D341Med (cell line): ENCODE measurements around the gene HEPH.
"Not testable (repeated sequence)": the region's sequence is repeated elsewhere in the genome, so short reads cannot be mapped to it uniquely, and the experiment has no call there.

ENCODE experiments used
- DNase-seq: peaks from one replicate; pipeline ENCODE4 v3.0.0; 2012; ENCODE audit warnings: low spot score

The HEPH gene

GRCh38 chrX:66163849-66164411 lies at the start of gene HEPH:
Gene HEPH (plus strand): TSS chrX:66164247. CDS start chrX:66170571, 6,324 bp downstream.
- DNase-seq = no peak

GRCh38 chrX:66118722-66119121 lies 45.3 kb upstream of the HEPH start:
- DNase-seq = not testable (repeated sequence)

- not testable (repeated sequence) for DNase-seq
These were observed 42.7 kb upstream of the HEPH start for GRCh38 chrX:66121354-66121753.

- DNase-seq = no peak
These were observed 37.4 kb upstream of the HEPH start for GRCh38 chrX:66126662-66127061.

GRCh38 chrX:66130469-66130868 lies 33.6 kb upstream of the HEPH start:
- DNase-seq = no peak

GRCh38 chrX:66135284-66135683 lies 28.8 kb upstream of the HEPH start:
- not testable (repeated sequence) for DNase-seq

GRCh38 chrX:66142351-66142750 lies 21.7 kb upstream of the HEPH start:
- DNase-seq = no peak

- DNase-seq = no peak
These were observed 19.8 kb upstream of the HEPH start for GRCh38 chrX:66144258-66144657.

- DNase-seq = no peak
These were observed 14.5 kb upstream of the HEPH start for GRCh38 chrX:66149519-66149918.

GRCh38 chrX:66150163-66150562 lies 13.9 kb upstream of the HEPH start:
- no peak for DNase-seq

- DNase-seq = no peak
These were observed 1.7 kb upstream of the HEPH start for GRCh38 chrX:66162331-66162822.

GRCh38 chrX:66163447-66163846 lies 600 bp upstream of the HEPH start:
- DNase-seq = no peak

GRCh38 chrX:66164470-66164869 lies 423 bp downstream of the HEPH start:
- no peak for DNase-seq

GRCh38 chrX:66164931-66165330 lies 884 bp downstream of the HEPH start:
- DNase-seq = no peak

GRCh38 chrX:66166671-66167070 lies 2.6 kb downstream of the HEPH start:
- DNase-seq = no peak

- no peak for DNase-seq
These were observed 3.4 kb downstream of the HEPH start for GRCh38 chrX:66167431-66167830.

GRCh38 chrX:66176134-66176533 lies 12.1 kb downstream of the HEPH start:
- no peak for DNase-seq

GRCh38 chrX:66191563-66191962 lies 27.5 kb downstream of the HEPH start:
- no peak for DNase-seq

GRCh38 chrX:66193821-66194220 lies 29.8 kb downstream of the HEPH start:
- no peak for DNase-seq

- no peak for DNase-seq
These were observed 36.1 kb downstream of the HEPH start for GRCh38 chrX:66200050-66200664.

GRCh38 chrX:66200855-66201795 lies 37.1 kb downstream of the HEPH start:
- no peak for DNase-seq

GRCh38 chrX:66203114-66203513 lies 39.1 kb downstream of the HEPH start:
- no peak for DNase-seq

- no peak for DNase-seq
These were observed 57.8 kb downstream of the HEPH start for GRCh38 chrX:66221856-66222255.
